PFSK-1 (cell line): ENCODE measurements around the gene CES3.

Experiments used
- FOXP2 ChIP-seq: optimal IDR thresholded peaks from 2 replicates; pipeline ENCODE3; 2011; ENCODE audit warnings: borderline replicate concordance, control low read depth, inconsistent platforms; ENCODE audit not compliant: insufficient read depth; ENCODE audit errors: extremely low read length, extremely low read depth
- POLR2AphosphoS5 ChIP-seq: IDR thresholded peaks from 2 replicates; pipeline ENCODE4 v1.6.1; 2012; ENCODE audit warnings: low read depth, mild to moderate bottlenecking, control low read depth, low read length, moderate library complexity
- SIN3A ChIP-seq: IDR thresholded peaks from 2 replicates; pipeline ENCODE4 v1.6.1; 2012; ENCODE audit warnings: mild to moderate bottlenecking, low read length, moderate library complexity, borderline replicate concordance; ENCODE audit not compliant: insufficient read depth
- TAF1 ChIP-seq: IDR thresholded peaks from 2 replicates; pipeline ENCODE4 v1.6.1; 2012; ENCODE audit warnings: low read length, control low read depth, borderline replicate concordance; ENCODE audit not compliant: insufficient read depth
- TF ChIP-seq, protein P1 (sequence below), 2 experiments: IDR thresholded peaks; 2 replicates each; pipeline versions ENCODE4 v1.6.1 to v1.8.0; 2011 to 2012; ENCODE audit warnings: low read depth in 2 of 2, low read length in 2 of 2, control low read depth in 1 of 2, inconsistent platforms in 1 of 2, mild to moderate bottlenecking in 1 of 2, moderate library complexity in 1 of 2; ENCODE audit not compliant: insufficient read depth in 1 of 2

CES3 gene

DNA sequence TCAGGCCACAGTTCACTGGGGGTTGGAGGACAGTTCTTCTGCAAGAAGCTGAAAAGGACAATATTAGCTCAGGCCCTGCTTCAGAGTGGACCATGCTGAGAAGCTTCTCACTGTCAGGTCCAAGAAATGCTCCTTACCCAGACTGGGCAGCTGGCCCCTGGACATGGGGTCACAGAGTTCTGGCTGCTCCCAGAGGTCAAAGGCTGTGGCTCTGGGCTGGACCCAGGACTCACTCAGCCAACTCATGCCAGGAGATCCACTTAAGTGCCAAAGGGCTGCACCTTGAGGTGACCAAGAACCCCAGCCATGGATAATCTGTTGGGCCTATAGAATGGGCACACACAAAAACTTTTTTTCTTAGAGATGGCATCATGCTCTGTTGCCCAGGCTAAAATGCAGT, 21.7 kb upstream of the CES3 start:
- TF ChIP-seq, protein P1, sequence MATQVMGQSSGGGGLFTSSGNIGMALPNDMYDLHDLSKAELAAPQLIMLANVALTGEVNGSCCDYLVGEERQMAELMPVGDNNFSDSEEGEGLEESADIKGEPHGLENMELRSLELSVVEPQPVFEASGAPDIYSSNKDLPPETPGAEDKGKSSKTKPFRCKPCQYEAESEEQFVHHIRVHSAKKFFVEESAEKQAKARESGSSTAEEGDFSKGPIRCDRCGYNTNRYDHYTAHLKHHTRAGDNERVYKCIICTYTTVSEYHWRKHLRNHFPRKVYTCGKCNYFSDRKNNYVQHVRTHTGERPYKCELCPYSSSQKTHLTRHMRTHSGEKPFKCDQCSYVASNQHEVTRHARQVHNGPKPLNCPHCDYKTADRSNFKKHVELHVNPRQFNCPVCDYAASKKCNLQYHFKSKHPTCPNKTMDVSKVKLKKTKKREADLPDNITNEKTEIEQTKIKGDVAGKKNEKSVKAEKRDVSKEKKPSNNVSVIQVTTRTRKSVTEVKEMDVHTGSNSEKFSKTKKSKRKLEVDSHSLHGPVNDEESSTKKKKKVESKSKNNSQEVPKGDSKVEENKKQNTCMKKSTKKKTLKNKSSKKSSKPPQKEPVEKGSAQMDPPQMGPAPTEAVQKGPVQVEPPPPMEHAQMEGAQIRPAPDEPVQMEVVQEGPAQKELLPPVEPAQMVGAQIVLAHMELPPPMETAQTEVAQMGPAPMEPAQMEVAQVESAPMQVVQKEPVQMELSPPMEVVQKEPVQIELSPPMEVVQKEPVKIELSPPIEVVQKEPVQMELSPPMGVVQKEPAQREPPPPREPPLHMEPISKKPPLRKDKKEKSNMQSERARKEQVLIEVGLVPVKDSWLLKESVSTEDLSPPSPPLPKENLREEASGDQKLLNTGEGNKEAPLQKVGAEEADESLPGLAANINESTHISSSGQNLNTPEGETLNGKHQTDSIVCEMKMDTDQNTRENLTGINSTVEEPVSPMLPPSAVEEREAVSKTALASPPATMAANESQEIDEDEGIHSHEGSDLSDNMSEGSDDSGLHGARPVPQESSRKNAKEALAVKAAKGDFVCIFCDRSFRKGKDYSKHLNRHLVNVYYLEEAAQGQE (IDR thresholded peaks at IDR 0.05; ENCODE audit: insufficient read depth in 1 of 2, low read depth in 2 of 2, low read length in 2 of 2): no peak
- TF ChIP-seq SIN3A (no peak), FOXP2 (no peak), TAF1 (no peak), POLR2AphosphoS5 (no peak)

- TF ChIP-seq TAF1: no peak
- TF ChIP-seq, protein P1 (IDR thresholded peaks at IDR 0.05; ENCODE audit: insufficient read depth in 1 of 2, low read depth in 2 of 2, low read length in 2 of 2): no peak
- no peak for TF ChIP-seq SIN3A
- TF ChIP-seq FOXP2: no peak
- no peak for TF ChIP-seq POLR2AphosphoS5
Observed at GRCh38 chr16:66940236-66940635, 20.8 kb upstream of the CES3 start.

- TF ChIP-seq, protein P1 (IDR thresholded peaks at IDR 0.05; ENCODE audit: insufficient read depth in 1 of 2, low read depth in 2 of 2, low read length in 2 of 2): no peak
- no peak for TF ChIP-seq SIN3A
- TF ChIP-seq FOXP2: no peak
- no peak for TF ChIP-seq TAF1
- TF ChIP-seq POLR2AphosphoS5: no peak
Observed at GRCh38 chr16:66942981-66943380, 18.1 kb upstream of the CES3 start.

GRCh38 chr16:66943426-66944053, 17.5 kb upstream of the CES3 start:
- no peak for TF ChIP-seq TAF1
- no peak for TF ChIP-seq SIN3A
- no peak for TF ChIP-seq POLR2AphosphoS5
- no peak for TF ChIP-seq FOXP2
- TF ChIP-seq, protein P1 (IDR thresholded peaks at IDR 0.05; ENCODE audit: insufficient read depth in 1 of 2, low read depth in 2 of 2, low read length in 2 of 2): no peak

DNA sequence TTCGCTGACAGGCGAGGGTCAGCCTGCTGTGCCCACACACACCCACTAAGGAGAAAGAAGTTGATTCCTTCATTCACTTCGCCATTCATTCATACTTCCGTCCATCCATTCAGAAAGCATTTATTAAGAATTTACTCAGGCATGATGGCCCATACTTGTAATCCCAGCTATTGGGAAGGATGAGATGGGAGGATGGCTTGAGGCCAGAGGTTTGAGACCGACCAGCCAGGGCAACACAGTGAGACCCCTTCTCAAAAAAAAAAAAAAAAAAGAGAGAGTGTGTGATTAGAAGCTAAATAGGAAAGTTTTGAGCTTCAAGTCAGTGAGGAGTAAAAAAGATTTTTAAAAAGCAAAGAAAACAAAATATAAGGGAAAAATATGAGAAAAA, 17.0 kb upstream of the CES3 start:
- TF ChIP-seq FOXP2 (no peak), SIN3A (no peak), TAF1 (no peak), POLR2AphosphoS5 (no peak)
- TF ChIP-seq, protein P1 (IDR thresholded peaks at IDR 0.05; ENCODE audit: insufficient read depth in 1 of 2, low read depth in 2 of 2, low read length in 2 of 2): no peak
